Inflammatory macrophage treated with lipopolysaccharide for 1 hour (primary cell): ENCODE measurements around the gene FAM72D.
"Not testable (repeated sequence)": the region's sequence is repeated elsewhere in the genome, so short reads cannot be mapped to it uniquely, and the experiment has no call there.

ENCODE experiments used
- DNase-seq, 2 donors: peaks; one replicate each; pipeline ENCODE4 v3.0.0-alpha.2; 2020 to 2022

Gene FAM72D

DNA sequence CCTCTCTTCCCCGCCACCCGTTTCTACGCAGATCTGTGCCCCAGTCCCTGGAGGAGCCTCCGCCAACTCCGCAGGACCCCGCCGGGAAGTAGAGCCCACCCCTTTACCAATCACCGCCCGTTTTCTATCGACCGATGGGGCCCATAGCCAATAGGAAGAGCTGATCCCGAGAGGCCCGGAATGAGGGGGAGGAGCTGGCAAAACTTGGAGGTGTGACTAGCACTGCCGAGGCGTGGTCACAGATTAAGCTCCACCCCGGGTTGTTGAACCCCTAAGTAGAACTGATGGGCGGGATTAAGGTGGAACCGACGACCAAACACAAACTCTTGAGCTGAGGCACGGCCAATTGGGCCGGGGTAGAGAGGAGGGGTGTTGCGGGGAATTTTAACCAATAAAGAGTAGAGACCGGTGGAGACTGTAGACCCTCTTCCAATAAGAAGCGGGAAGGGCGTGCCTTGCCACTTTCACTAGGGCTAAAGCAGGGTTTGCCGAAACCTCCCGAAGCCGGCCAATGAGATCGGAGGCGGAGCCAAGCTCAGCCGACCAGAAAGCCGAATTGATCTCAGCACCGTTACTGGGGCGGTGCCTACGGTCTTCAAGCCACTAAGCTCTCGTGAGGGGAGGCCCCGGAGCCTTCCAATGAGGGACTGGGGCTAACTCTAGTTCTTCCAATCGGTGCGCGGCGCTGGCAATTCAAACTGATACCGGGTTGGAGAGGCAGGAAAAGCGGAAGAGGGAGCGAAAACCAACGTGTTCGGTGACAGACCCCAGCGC, at the start of gene FAM72D, which contains the start of gene SRGAP2B:
Gene FAM72D, plus strand, starts transcription at position 691 of the 774 bp plus-strand sequence. CDS start 874 bp downstream, outside the sequence.
Gene SRGAP2B, minus strand, starts transcription at position 45 of the 774 bp plus-strand sequence. CDS start 2,427 bp downstream, outside the sequence.
- not testable (repeated sequence) for DNase-seq

DNA sequence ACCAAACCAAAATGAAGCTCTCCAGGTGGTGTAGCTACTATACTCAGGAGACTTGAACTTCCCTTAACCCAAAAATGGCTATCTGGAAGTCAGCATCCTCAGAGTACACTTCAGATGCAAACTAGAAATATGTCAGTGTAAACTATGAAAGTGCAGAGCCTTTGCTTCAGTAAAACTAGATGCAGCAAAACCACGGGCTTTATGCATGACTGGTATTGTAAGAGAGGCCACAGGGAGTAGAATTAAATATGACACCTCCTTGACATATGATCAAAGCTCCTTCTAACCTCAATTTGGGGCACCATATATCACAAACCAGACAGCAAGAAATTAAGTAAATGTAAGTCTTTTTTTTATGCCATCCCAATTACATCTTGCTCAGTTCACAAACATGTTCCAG, 48.2 kb upstream of the FAM72D start:
- not testable (repeated sequence) for DNase-seq

DNA sequence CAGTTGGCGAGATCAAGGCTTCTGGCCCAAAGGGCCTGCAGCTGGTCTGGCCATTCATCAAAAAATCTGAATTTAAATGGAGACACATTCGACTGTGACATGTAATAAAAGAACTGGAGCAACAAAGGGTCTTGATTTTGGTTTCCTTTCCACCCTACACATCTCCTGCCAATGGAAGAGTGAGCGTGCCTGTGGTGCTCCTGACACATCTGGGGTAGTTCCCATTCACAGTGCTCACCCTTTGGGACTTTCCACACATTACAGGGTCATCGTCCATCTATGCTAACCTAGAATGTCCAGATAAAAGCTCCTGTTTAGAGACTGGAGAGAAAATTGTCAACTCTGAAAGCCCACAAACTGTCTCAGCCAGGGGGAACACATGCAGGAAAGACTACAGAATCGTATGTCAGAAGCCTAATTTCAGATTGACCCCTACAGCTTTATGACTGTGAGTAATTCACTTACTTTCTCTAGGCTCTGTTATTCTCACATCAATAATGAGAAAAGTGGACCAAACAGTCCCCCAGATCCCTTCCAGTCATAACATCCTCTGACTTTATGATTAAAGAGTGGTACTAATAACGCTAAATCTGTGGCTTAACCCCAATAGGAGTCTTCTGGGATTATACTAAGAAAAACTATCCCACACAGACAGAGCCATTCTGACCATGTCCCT, 47.5 kb upstream of the FAM72D start:
- not testable (repeated sequence) for DNase-seq

DNA sequence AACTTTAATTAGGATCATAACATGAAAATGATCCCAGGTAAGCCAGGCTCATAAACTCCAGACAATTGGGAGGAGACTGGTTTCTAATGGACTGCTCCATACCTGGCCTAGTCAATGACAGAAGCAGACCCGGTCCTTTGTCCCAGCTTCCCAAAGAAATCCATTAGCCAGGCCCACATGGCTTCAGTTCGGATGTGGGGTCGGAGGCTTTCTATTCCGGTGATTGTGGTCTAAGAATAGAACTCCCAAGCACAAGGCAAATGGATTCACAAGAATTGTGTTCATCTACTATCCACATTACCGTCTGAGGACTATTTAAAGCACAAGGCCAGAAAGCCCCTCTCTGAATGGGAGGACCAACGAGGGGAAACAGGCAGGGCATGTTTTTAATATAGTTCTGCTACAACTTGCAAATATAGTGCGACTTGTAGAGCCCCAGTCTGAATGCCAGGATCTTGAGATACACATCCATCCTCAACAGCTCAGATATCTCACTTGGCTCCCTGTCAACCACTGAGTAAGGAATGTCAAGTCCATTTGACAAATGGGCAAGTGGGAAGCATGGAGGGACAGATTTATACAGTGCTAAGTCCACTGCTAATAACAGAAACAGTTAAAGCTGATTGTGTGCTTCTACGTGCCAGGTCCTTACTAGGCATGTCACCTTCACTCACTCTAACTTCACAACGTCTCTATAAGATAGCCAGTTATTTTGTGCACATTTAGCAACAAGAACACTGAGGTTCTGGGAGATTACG, 43.6 kb upstream of the FAM72D start:
- not testable (repeated sequence) for DNase-seq

DNA sequence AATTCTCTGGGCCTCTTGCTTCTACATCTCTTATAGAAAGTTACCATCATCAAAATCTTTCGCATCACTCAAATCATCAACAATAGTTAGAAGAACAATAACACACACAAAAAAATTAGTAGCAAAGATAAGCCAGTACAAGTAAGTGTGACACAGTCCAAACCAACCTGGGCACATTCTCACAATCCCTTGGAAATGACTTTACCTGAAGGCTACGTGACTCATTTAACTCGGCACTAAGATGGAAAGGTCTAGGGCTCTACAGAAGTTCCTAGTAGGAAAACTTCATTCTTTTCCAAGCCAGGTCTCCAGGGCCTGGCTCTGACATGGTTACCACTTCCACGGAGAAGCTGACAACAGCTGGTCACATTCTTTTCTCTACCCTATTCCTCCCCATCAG, 42.3 kb upstream of the FAM72D start:
- DNase-seq: not testable (repeated sequence)

DNA sequence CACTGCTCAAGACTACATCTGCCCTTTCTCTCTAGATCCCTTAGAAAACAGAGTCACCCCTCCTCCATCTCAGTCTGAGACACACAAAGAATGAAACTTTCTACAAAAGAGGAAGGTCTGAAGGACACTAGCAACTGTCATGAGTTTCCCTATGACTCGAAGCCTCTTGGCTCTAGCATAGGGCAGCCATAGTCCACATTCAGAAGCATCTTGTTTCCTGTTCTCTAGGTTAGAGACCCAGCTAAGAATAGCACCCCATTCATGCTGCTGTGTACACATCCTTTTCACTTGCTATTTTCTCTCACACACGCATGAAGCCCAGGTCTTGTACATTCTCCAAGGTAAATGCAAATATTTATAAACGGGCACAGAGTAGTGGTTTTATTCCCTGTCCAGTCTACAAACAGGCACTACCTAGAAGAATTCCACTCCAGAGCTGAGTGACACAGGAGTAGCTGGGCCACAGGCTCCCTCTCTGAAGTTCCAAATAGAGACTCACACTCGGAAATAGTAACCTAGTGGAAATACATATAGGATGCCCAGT, 40.5 kb upstream of the FAM72D start:
- DNase-seq: not testable (repeated sequence)

DNA sequence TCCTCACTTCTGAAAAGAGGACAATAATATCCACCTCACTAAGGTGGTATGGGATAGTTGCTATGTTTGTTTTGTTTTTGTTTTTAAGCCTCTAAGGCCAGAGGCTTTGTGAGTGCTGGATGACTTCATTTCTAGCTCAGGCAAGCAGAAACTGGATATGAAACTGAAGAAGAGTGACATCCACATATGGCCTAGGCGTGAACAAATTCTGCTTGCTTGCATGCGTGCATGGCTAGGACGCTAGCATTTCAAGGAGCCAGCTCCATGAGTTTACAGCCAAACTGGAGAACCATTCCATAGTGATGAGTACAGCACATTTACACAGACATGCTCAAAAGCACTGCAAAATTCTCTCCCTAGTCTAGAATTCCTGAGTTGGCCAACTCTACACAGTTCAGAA, 37.6 kb upstream of the FAM72D start:
- not testable (repeated sequence) for DNase-seq

DNA sequence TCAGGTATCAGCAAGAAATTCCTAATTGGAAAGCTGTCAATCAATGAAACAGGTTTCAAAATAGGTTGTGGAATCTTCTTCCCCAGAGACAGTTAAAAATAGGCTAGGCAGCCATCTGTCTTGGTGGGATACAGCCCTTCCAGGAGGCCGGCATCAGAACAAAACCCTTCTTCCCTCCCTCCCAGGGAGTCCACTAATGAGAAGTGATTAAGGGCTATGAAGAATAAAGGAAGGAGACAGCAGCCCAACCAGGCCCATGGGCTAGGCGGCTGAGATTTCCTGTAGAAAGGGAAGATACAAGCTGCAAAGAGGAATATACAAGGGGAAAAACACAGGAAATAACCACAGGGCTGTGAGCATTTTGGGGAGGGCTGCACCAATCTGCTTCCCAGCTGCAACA, 32.5 kb upstream of the FAM72D start:
- DNase-seq: not testable (repeated sequence)

DNA sequence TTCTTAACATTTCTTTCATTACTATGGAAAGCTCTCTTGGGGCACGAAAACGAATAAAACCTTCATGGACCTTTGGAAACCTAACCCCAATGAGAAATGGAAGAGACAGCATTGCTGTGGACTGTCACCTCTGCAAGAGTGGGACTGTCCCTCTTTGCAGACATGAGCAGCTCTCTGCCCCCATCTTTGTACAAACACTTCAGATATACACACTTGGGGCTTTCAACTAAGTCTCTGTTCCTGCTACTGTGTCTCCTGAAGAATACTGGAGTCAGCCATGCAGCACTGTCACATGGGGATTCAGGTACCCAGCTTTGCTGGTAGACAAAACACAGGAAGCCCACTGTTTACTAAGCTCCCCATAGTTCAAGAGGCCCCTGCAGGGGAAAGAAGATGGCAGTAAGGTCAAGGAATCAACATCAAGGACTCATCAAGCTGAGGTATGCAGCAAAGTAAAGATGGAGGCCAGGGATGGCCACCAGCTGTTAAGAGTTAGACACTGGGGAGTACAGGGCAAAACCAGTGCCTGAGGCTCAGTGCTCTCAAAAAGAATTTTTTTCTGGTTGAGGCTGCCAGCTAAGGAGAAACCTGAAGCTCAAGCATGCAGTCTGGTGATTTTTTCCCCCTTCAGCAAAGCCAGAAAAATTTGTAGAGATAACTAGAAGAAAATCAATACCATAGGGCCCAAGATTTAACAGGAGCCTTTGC, 31.7 kb upstream of the FAM72D start:
- DNase-seq: not testable (repeated sequence)

DNA sequence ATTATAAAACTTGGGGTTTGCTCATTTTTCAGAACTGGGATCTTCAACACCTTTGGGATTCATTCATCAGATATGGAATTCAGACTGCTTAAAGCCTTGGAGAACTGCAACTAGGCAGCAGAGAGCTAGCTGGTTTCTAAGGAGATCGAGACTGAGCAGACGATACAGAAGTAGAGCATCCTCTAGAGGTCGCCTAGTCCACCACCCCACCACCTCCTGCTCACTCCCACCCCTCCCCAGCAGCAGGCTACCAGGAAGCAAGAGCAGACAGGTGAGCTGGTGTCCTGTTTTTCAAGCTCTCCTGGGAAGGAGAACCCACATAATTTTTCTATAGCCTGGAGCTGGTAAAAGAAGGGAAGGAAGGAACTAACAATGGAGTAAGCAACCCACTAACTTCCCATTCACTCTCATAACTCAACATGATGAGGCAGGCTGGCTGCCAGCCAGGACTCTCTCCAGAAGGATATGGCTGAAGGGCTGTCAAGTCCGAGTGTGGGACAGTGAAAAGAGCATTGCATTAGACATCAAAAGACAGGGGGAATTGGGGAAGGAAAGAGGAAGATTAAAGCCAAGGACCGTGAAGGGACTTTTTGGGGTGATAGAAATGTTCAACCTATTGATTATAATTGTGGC, 30.5 kb upstream of the FAM72D start:
- DNase-seq: not testable (repeated sequence)

DNA sequence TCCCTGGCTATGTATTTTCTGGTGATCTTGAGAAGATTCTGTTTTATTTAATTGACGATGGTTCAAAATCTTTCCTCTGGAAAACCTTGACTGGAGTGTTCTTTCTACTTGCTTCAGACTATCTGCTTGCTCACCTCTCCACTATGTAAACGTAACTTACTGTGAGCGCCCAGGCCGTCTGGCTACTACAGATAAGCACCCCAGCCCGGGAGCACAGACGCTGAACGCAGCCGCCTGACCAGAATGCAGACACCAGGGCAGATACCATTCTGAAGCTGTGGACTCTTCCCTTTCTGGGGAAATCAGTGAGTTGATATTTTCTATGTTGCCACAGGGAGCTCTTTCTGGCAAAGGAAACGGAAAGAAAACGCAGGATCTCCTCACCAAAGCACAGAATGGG, 29.3 kb upstream of the FAM72D start:
- DNase-seq: not testable (repeated sequence)

DNA sequence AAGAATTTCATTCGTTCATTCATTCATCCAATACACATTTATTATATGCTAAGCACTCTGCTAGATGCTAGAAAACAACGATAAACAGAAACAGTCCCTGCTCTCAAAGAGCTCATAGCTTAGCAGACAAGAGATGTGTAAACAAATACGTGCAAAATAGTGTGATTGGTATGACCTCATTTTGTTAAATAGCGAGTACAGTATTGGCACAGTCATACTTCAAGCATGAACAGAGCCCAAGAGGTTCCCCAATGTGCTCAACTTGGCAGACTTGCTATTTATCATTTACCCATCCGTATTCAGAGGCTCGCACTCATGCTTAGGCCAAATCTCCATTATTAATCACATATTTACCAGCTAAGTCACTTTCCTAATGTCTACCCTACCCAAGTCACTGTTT, 24.2 kb upstream of the FAM72D start:
- DNase-seq: not testable (repeated sequence)

DNA sequence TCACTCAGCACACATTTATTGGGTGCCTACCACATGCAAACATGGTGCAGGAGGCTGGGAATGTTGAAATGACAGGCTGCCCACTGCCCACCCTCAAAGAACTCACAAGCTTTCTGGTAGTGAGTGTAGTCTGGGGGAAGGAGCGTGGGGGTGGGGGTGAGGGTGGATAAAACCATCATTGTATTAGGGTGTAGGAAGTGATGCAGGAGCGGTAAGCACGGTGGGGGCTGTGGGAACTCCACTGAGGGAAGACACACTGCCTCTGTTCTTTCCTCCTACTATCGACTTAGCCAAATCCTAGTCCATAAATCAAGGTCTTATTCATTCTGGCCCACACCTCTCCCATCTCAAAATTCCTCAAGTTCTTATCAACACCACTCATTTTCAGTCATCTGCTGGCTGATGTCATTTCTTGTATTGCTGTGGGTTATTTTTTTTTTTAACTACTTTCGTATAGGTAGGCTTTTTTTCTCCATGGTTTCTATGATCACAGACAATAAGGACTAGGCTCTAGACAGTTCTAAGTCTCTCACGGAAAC, 21.7 kb upstream of the FAM72D start:
- DNase-seq: not testable (repeated sequence)

DNA sequence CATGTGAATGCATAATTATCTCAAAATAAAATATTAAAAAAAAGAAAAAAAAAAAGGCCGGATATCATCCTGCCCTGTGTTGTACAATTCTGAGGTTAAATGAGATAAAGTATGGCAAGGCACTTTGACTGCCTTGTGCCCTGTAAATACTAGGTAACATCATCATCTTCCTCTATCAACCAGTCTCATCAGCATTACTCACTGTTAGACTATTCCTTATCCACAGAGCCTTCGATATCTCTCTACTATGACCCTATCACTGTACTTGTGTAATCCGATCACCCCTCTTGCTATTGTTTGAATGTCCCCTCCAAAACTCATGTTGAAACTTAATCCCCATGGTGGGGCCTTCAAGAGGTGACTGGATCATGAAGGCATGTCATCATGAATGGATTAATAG, 18.9 kb upstream of the FAM72D start:
- not testable (repeated sequence) for DNase-seq

DNA sequence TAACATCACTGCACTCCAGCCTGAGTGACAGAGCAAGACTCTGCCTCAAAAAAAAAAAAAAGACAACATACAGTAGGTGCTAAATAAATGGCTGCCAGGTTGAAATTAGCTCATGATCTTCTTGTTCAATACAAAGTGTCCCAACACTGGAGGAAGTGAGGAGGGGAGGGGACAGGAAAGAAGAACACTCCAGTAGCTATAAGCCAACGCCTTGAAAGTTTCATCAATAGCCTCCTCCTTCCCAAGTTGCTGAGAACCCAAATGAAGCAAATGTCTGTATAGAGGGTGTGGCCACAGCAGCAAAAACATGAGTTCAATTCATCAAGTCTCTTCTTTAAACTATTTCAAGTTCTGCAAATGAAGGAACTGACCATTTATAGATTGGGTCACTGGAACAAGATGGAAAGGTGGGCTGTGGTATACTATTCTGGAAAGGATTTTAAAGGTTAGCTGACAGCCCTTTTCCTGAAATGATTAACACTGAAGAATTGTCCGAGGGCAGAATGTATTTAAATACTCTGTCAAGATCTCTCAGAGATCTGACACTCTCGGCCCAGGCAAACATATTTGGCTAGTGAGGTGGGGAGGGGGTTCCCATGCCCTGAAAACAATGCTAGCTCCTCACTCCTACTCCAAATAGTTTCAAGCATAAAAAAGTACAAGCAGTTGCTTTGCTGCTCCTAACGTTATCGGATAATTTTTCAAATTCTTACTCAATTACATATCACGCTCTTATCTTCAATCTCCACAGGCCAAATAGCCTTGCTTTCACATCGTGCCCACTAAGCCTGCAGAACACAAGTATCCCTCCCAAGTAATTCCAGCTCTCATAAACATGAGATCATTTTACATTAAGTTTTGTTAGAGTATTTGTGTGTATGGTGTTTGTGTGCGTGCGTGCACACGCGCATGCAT, 17.6 kb upstream of the FAM72D start:
- not testable (repeated sequence) for DNase-seq

DNA sequence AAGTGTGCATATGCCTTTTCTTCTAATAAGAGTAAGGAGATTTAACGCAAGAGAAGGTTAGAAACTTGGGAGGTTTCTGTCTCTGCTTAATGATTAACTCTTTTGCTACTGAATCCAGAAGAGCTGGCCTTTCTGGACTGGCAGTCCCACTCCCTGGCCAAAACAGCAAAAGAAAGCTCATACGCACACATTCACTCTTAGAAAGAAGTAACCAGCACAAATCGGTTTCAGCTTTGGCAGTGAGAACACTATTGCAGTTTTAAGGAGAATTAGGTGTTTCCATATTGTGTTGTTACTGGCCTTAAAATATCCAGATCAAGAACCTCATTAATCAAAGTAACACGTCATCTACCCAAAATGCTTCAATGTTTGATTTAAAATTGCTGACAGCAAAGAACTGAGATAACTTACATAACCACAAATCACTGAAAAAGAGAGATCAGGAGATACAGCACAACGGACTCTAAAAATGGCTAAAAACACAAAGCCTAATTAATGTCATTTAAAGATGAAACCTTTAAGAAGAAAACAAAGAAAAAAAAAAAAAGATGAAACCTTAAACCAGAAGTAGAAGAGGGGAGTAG, 16.9 kb upstream of the FAM72D start:
- DNase-seq: not testable (repeated sequence)

DNA sequence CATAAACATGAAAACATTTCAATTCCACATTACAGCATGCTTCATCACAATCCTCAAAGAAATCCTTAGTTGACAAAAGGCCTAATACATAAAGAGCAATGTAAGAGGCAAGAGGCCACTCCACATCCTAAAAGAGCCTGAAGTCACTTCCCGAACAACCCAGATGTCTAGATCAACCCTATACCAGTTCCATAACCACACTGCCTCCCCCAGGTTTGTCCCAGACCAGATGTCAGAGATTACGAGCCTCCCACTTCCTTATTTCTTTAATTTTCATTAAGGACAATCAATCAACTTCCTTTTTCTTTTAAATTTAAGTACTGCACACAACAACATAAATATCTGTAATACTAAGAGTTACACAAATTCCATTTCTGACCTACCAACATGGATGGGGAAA, 16.0 kb upstream of the FAM72D start:
- peak; percentile 22 to 23 for DNase-seq

DNA sequence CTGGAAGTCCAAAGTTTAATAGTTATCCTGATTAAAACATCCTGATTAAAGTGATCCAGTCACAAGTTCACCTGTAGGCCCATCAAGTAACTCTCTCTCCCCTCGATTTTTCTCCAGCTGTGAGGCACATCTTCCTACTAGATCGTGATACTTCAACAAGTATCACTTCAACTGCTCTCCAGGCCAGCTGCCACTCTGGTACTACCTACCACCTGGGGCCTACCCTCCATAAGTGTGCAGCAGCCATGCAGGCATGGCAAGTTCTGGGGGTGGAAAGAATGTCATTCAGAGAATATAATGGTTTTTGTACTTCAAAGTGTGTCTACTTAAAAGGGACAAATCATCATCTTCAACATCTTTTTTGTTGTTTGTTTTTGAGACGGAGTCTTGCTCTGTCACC, 15.6 kb upstream of the FAM72D start:
- not testable (repeated sequence) for DNase-seq

DNA sequence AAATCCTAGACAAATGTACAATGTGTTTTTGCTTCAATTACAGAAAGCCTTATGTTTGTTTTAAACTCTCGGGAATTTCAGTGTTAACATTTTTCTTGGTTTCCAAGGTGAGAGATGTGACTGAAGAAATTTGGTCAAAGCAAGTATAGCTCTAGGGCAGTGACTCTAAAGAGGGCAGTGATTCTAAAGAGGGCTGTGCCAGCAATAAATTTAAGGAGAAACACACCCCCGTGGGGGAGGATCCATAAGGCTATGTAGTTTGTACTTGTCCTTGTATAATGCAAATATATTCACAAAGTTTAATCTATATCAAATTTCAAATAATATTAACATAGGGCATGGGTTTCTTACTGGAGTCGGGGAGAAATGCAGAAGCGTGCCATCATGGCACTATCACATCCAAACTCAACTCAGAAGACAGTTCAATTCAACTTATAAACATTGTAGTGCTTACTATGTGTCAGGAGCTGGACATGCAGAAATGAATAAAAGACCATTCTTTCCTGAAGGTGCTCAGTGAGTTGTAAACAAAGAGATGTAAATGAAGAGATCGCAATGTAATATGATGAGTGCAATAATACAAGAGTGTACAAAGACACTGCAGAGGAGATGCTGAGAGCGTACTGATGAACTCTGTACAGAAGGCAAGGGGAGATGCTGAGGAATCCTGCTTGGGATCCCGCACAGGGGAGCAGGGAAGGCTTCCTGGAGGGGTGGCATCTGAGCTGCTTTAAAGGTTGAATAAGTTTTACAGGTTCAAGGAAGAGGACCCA, 13.1 kb upstream of the FAM72D start:
- DNase-seq: not testable (repeated sequence)
